Colon (tissue), 2 donors: ENCODE measurements around the gene PXMP4.
"Not testable (repeated sequence)": the region's sequence is repeated elsewhere in the genome, so short reads cannot be mapped to it uniquely, and the experiment has no call there.

Experiments used
- FAIRE-seq: peaks from 2 replicates; lab custom pipeline; 2012; peaks lifted over from hg19 to GRCh38; lab: Jason Lieb, UNC
- donor health status: control.
- donor health status: control.

The PXMP4 gene, protein sequence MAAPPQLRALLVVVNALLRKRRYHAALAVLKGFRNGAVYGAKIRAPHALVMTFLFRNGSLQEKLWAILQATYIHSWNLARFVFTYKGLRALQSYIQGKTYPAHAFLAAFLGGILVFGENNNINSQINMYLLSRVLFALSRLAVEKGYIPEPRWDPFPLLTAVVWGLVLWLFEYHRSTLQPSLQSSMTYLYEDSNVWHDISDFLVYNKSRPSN

DNA sequence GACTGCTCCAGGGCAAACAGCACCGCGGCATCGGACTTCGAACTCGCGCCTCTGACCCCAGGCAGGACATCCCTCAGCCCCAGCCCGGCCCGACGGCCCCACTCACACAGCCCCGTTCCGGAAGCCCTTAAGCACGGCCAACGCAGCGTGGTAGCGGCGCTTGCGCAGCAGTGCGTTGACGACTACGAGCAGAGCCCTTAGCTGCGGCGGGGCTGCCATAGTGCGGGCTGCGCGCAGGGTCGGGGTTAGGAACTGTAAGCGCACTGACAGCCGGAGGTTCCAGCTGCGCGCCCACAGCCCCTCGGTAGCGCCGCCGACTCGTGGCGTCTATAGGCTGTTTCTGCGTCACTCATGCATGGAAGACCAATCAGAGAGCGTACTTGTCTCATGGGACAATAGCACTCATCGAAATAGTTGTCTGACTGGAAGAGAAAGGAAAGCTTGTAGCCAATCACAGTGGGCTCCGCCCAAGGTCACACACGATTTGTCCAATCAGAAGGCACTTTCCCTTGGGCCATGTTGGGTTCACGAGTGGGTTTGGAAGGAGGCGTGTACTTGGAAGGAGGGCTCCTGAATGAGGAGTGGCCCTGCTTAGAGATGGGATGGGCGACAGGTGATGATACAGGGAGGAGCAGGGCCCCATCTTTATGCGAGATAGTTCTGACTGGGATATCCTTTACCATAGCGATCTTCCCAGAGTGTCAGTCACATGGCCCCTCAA lies at the start of gene PXMP4:
TSS of gene PXMP4 (minus strand) at position 322 of the 721 bp plus-strand sequence. CDS start at position 219, 103 bp downstream.
- peak; percentile 41 for FAIRE-seq

DNA sequence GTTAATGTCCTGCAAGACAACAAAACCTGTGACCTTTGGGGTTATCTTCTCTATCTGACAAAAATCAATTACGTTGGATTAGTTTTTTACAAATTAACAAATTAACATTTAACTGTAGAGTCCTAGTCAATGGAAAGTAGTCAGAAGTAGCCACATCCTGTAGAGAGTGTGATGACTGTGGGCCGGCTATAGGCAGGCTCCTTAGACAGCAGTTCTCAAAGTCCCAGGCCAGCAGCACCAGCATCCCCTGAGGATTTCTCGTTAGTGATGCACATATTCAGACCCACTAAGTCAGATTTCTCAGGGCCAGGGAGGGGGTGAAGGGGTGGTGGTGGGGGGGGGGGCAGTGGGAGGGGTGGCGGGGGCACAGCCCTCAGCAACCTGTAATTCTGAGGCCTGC lies 48.9 kb upstream of the PXMP4 start:
- FAIRE-seq: no peak

DNA sequence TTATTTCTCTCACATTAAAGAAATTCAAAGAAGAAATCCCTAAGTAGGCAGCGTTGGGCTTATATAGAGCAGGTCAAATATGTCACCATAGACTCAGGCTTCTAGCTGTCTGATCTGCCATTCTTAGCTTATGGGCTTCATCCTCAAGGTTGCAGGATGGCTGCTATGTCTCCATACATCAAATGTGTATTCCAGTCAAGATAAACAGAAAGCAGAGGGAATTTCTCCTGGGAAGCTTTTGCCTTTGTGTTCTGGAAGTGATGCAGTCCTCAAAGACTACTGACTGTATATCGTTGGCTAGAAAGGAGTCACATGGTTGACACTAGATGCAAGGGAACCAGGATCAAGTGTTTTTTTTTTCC lies 47.6 kb upstream of the PXMP4 start:
- FAIRE-seq: no peak

DNA sequence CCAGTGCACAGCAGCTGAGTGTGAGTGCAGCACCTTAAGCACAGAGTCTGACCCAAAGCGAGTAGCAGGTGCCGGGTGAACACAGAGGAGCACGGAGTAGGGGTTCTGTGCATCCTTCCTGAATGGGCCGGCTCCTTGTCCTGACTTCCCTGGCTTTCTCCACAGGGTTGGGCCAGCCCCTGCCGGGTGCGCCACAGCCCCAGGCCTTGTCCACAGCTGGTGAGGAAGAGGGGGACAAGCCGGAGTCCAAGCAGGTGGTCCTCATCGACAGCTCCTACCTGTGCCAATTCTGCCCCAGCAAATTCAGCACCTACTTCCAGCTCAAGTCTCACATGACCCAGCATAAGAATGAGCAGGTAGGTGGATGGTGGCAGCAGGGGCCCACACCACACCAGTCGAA lies 46.6 kb upstream of the PXMP4 start:
- no peak for FAIRE-seq

DNA sequence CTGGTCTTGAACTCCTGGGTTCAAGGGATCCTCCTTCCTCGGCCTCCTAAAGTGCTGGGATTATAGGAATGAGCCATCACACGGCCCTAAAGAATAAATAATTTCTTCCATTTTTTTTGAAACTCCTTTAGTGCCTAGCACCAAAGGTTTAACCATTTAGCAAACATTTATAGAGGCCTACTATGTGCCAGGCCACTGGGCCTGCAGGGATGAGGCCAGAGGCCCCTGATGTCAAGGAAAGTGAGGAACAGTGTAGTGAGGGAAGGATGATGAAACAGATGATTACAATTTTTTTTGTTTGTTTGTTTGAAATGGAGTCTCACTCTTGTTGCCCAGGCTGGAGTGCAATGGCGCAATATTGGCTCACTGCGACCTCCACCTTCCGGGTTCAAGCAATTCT lies 45.5 kb upstream of the PXMP4 start:
- FAIRE-seq: no peak

DNA sequence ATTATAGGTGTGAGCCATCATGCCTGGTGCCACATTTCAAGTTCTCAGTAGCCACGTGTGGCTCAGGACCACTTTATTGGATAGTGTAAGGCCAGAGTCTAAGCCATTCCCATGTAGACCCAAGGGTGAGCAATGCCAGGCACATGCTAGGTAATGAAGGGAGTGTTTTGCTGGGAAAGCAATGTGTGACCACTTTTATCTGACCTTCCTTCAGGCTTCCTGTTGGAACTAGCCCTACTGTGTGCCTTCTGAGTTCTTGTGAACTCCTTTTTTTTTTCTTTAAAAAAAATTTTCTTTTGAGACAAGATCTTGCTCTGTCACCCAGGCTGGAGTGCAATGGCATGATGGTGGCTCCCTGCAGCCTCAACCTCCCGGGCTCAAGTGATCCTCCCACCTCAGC lies 45.0 kb upstream of the PXMP4 start:
- FAIRE-seq: no peak

DNA sequence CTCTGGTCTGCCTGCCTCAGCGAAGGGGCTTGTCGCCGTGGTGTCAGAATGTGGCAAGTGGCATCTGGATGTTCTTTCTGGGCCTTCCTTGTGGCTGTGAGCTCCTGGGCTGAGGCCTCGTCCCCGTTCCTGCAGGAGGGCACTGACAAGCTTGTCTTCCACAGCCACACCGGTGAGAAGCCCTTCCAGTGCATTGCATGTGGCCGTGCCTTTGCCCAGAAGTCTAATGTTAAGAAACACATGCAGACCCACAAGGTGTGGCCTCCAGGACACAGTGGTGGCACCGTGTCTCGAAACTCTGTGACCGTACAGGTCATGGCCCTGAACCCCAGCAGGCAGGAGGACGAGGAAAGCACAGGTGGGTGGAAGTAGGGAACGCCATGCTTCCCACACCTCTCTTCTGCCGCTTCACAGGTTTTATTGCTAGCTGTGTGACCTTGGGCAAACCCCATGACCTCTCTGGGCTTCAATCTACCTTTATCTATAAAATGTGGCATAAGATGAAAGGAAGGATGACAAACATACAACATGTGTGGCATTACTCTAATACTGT lies 41.7 kb upstream of the PXMP4 start:
- FAIRE-seq: no peak

DNA sequence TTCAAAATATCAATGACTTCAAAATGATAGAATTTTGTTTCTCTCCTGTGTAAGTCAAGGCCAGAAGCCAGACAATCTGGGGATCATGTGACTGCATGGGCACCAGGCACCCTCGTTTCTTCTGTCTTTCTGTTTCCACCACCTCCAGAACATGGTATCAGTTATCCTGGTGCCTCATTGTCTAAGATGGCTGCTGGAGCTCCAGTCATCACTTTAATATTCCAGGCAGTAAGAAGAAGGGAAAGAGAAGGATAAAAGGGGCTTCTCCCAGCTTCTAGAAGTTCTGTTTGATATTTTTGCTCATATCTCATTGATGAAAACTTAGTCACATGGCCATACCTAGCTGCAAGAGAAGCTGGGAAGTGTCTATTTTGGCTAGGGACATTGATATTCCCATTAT lies 37.3 kb upstream of the PXMP4 start:
- no peak for FAIRE-seq

DNA sequence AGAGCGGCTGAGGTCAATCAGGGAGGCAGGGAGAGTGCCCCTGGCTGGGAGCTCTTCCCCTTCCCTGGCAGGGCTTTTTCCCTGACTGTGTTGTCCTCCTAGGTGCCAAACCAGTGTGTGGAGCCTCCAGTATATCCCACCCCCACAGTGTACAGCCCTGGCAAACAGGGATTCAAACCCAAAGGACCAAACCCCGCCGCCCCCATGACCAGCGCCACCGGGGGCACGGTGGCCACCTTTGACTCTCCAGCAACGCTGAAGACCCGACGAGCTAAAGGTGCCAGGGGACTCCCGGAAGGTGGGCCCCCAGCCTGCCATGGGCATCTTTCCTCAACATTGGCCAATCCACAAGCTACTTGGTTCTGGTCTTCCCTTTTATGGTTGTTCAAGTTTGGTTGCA lies 36.9 kb upstream of the PXMP4 start:
- no peak for FAIRE-seq

DNA sequence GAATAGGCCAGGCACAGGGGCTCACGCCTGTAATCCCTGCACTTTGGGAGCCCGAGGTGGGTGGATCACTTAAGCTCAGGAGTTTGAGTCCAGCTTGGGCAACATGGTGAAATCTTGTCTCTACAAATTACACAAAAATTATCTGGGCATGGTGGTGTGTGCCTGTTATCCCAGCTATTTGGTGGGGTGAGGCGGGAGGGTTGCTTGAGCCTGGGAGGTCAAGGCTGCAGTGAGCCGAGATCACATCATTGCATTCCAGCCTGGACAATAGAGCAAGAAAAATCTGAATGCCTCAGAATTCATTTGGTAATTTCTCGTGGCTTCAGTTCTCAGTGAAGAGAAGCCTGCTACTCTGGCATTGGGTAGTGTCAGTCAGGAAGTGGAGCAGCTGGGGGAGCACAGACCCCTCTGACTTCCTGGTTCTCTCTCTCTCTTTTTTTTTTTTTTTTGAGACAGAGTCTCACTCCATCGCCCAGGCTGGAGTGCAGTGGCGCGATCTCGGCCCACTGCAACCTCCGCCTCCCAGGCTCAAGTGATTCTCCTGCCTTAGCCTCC lies 35.9 kb upstream of the PXMP4 start:
- not testable (repeated sequence) for FAIRE-seq

DNA sequence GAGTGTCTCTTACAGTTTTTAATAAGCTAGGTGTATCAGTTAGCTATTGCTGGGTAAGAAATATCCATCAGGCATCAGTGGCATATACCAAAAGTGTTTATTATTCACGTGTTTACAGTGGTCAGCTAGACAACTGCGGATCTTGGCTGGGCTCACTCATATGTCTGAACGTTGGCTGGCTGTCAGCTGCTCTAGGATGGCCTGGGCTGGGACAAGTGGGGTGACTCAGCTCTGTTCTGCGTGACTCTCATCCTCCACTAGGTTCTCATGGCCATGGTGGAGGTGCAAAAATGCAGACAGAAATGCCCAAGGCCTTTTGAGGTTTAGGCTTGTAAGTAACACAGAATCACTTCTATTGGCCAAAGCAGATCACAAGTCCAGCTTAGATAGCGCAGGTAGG lies 33.7 kb upstream of the PXMP4 start:
- FAIRE-seq: no peak

DNA sequence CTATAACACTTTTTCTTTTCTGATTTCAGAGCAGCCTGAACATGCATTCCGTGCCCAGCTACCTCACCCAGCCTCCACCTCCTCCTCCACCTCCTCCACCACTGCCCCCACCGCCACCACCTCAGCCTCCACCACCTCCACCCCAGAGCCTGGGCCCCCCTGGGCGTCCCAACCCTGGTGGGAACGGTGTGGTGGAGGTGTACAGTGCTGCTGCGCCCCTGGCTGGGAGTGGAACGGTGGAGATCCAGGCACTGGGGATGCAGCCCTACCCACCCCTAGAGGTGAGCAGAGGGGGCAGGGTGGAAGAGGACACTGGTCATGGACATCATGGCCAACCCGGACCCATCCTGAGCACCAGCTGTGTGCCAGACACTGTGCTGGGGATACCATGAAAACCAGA lies 33.0 kb upstream of the PXMP4 start:
- FAIRE-seq: no peak

DNA sequence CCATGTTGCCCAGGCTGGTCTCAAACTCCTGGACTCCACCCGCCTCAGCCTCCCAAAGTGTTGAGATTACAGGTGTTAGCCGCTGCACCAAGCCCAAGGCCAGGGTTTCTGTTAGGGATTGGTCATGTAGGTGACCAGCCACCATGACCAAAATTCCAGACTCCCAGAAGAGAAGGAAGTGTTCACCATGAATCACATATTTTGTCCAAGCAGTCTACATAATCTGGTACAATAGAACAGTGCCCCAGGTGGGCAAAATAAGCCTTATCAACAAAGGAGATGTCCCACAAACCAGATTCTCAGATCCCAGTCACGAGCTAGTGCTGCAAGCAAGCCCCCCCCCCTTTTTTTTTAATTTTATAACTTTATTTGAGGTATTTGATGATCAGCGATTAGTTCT lies 31.7 kb upstream of the PXMP4 start:
- FAIRE-seq: no peak

DNA sequence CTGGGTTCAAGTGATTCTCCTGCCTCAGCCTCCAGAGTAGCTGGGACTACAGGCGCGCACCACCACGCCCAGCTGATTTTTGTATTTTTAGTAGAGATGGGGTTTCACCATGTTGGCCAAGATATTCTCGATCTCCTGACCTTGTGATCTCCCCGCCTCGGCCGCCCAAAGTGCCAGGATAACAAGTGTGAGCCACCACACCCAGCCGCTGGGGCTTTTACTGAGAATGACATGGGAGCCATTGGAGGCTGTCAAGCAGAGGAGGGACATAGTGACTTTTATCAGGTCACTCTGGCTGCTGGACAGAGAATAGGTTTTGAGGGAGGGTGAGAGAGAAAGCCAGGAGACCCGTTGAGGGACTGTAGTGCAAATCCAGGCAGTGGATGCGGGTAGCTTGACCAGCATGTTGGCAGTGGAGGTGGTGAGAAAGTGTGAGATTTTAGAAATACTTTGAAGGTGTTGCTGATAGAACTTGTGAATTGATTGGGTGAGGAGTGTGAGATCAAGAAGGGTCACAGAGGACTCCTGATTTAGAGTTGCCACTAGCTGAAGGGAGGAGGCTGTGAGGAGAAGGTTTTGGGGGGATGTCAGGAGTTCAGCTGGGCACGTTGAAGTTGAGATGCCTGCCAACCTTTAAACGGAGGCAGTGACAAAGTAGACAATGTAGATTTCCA lies 26.4 kb upstream of the PXMP4 start:
- no peak for FAIRE-seq

DNA sequence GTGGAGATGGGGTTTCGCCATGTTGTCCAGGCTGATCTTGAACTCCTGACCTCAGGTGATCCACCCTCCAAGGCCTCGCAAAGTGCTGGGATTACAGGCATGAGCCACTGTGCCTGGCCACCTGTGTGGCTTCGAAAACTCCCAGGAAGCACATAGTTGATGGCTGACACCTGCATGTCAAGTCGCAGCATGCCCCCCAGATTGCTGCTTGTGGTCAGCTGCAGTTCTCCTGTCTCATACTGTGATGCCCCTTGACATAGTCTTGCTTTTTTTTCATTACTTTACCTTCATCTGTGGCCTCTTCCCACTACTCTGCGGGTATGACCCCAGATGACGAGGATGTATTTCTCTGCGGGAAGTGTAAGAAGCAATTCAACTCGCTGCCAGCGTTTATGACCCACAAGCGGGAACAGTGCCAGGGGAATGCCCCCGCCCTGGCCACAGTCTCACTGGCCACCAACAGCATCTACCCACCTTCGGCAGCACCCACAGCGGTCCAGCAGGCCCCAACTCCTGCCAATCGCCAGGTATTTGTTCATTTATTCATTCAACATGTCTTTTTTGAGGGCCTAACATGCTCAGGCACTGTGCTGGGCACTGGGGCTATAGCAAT lies 24.8 kb upstream of the PXMP4 start:
- FAIRE-seq: no peak

DNA sequence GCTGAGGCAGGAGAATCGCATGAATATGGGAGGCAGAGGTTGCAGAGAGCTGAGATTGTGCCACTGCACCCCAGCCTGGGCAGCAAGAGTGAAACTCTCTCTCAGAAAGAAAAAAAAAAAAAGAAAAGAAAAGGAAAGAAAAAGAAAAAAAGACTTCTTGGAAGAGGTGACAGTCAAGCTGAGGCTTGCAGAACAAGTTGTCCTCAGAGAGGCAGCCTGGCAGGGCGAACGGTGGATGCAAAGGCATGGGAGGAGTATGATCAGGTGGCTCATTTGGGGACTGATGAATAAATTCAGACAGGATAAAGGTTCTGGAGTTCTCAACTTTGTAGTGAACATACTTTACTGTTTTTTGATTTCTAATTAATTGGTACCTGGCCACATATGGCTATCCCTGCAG lies 24.1 kb upstream of the PXMP4 start:
- FAIRE-seq: no peak

DNA sequence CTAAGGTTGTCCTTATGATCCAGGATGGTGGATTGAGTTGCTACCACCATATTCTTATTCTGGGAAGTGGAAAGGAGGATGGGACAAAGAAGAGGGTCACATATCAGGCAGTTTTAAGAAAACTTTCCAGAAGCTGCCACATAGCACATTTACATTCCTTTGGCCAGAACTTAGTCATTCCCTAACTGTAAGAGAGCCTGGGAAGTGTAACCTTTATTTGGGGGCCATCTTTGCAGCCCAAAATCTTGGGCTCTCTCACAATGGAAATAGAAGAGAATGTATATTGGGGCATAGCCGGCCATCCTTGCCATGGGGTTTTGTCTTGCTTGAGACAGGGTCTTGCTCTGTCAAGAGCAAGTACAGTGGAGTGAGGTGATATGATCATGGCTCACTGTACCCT lies 20.1 kb upstream of the PXMP4 start:
- FAIRE-seq: no peak

DNA sequence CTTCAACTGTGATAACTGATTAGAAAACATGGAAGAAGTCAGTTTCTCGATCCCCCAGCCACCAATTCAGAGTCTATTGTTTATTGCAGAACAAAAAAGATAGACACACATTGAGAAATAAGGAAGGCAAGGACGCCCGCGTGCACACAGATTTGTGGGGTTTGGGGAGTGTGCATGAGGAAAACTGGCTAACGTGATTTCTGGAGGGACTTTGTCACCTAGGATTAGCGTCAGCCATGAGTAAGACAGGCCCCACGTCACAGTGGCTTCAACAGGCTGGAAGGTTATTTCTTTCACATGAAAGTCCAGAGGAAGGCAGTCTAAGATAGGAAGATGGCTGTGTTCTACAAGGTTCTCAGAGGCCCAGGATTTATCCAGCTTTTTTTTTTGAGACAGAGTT lies 19.4 kb upstream of the PXMP4 start:
- FAIRE-seq: no peak

DNA sequence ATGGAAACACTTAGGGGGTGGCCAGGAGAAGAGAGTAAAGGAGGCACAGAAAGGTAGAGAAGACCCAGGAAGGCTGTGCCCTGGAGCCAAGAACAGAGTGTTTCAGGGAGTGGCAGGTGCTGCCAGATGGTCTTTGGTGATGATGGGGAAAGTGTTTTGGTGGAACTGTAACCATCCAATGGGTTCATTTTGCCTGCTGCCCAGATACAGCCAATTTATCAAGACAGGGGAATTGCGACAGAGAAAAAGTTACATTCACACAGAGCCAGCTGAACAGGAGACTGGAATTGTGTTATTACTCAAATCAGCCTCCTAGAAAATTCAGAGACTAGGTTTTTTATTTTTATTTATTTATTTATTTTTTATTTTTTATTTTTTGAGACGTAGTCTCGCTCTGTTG lies 16.9 kb upstream of the PXMP4 start:
- FAIRE-seq: no peak

DNA sequence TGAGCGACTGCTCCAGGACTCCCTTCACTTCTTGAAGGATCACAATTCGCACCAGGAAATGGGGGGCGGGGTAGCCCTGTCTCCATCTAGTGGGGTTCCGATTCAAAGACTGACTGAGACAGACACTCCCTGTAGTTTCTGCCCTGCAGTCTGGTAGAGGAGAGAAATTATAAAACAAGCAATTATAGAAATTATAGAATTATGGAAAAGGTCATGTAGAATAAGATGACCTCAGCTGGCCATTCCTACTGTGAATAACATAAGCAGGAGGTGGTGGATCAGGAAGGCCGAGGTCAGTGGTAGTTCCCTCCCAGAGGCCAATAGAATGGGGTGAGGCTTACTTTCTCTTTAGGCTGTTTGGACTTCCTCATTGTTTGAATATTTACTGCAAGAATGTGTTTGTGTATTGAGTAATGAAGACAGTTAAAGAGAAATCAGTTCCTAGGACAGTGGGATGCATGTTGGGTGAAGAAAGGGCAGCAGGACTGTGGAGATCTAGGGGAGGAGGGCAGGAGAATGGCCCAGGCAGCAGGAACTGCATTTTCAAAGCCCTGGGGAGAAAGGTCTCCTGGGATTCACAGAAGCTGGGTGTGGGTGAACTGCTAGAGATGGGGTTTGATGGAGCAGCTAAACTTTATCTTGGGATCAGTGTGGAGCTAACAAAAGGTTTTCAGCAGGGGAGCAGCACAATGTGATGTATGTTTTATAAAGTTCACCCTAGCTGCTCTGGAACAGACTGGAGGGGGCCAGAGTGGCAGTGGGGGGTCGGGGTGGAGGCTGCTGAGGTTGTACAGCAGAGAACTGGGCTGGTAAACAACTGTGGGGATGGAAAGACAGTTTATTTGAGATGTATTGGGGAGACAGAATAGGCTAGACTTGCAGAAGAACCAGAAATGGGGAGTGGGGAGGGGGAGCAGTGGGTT lies 13.8 kb upstream of the PXMP4 start:
- FAIRE-seq: no peak

DNA sequence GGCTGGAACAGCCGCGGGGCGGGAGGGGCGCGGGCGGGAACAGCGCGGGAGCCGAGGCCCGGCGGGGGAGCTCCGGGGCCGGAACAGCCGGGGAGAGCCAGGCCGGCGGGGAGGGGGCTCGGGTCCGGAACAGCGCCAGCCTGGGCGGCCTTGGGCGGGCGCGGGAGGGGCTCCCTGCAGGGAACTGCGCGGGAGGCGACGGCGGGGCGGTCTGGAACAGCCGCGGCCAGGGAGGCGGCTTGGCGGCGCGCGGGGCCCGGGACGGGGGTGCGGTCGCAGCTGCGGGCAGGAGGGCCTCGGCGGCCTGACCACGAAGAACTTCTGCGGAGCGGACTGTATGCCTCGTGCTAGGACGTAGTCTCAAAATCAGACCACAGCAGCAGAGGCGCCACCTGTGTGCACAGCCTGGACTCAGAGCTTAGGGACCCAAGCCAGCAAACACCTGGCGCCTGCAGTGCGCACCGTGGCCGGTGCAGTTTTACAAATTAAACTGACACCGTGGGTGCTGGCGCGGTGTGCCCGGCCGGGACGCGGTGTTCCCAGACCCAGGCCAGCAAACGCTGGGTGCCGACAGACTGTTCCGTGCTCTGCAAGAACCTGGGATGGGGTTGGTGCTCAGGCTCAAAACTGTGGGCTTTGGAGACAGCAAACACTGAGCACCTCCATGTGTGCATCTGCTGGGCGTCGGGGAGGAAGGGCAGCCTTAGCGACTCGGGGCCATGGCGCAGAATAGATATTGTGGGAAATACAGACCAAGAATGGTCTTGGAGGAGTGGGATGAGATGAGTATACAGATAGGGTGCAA lies 12.3 kb upstream of the PXMP4 start:
- FAIRE-seq: no peak
